B cell (primary cell): ENCODE data around the gene MUC13. TPM values are rescaled to one million over a fixed set of nuclear protein-coding genes. Genes with fewer than 3 reads are reported as not detected.

Experiments
- ATAC-seq: fragments of 200-7000 bp; cut with Tn5 transposase; one replicate; pipeline ENCODE4 v1.10.0; 2021; ENCODE audit warnings: low read depth, mild to moderate bottlenecking, moderate number of reproducible peaks, moderate library complexity
- CTCF ChIA-PET: fragments of 350-600 bp; sonication (Branson Sonifier 250); formaldehyde crosslinking; loops from one replicate; lab custom pipeline; 2021; ENCODE audit warnings: antibody characterized with exemption, inconsistent platforms; lab: Charles Lee
- POLR2A ChIA-PET: fragments of 350-600 bp; sonication (Branson Sonifier 250); formaldehyde crosslinking; loops from one replicate; lab custom pipeline; 2021; ENCODE audit warnings: antibody characterized with exemption; lab: Charles Lee
- DNase-seq: peaks from one replicate; pipeline ENCODE4 v3.0.0; 2013
- H2AFZ ChIP-seq: 2 replicates; pipeline ENCODE4 v1.6.1; 2012; ENCODE audit warnings: mild to moderate bottlenecking, low read depth, low read length; ENCODE audit not compliant: insufficient read depth, poor library complexity, severe bottlenecking
- H3K27ac ChIP-seq, 2 donors: 1 replicate in 1 of 2; 2 replicates in 1 of 2; pipeline ENCODE4 v1.5.1; 2012 to 2013; ENCODE audit warnings: low read length in 2 of 2, mild to moderate bottlenecking in 2 of 2, moderate library complexity in 1 of 2
- H3K27me3 ChIP-seq, 4 experiments: fragments of 200-600 bp in 1 of 4; sonication (generic) in 1 of 4; replicated peaks in 1 of 4; 1 replicate in 2 of 4; 2 replicates in 2 of 4; pipeline versions ENCODE4 v1.6.1 to v1.7.0; 2013 to 2016; ENCODE audit warnings: low read length in 3 of 4, mild to moderate bottlenecking in 2 of 4, mixed read lengths in 1 of 4, moderate library complexity in 1 of 4; ENCODE audit not compliant: insufficient read depth in 4 of 4, control insufficient read depth in 3 of 4; ENCODE audit errors: control extremely low read depth in 1 of 4
- H3K36me3 ChIP-seq, 2 experiments: replicated peaks in 1 of 2; 1 replicate in 1 of 2; 2 replicates in 1 of 2; pipeline versions ENCODE4 v1.6.1 to v1.7.1; 2013; ENCODE audit warnings: low read length in 1 of 2; ENCODE audit not compliant: insufficient read depth in 2 of 2, control insufficient read depth in 1 of 2; ENCODE audit errors: control extremely low read depth in 1 of 2, extremely low read depth in 1 of 2
- H3K4me1 ChIP-seq, 2 donors: fragments of 200-600 bp in 1 of 2; sonication (generic) in 1 of 2; 1 replicate in 1 of 2; 2 replicates in 1 of 2; pipeline versions ENCODE4 v1.5.1 to v1.6.1; 2013 to 2017; ENCODE audit warnings: low read length in 2 of 2; ENCODE audit not compliant: control insufficient read depth in 2 of 2, insufficient read depth in 2 of 2
- H3K4me2 ChIP-seq: replicated peaks from 2 replicates; pipeline ENCODE3; 2012; ENCODE audit warnings: mild to moderate bottlenecking, low read depth, low read length; ENCODE audit not compliant: poor library complexity, severe bottlenecking
- H3K4me3 ChIP-seq, 5 experiments: fragments of 200-600 bp in 1 of 5; sonication (generic) in 1 of 5; 1 replicate in 3 of 5; 2 replicates in 2 of 5; pipeline versions ENCODE4 v1.5.1 to v1.7.0; 2011 to 2016; ENCODE audit warnings: low read length in 4 of 5, mild to moderate bottlenecking in 4 of 5, low read depth in 2 of 5, control low read depth in 1 of 5, moderate library complexity in 1 of 5; ENCODE audit not compliant: insufficient read depth in 1 of 5; ENCODE audit errors: control extremely low read depth in 1 of 5, extremely low read depth in 1 of 5
- H3K79me2 ChIP-seq: fragments of 200-600 bp; sonication (generic); one replicate; pipeline ENCODE4 v1.6.0; 2016; ENCODE audit warnings: low read length; ENCODE audit not compliant: control insufficient read depth, insufficient read depth
- H3K9ac ChIP-seq: fragments of 200-600 bp; sonication (generic); 2 replicates; pipeline ENCODE4 v1.6.1; 2017; ENCODE audit warnings: mild to moderate bottlenecking, low read length, moderate library complexity
- H3K9me3 ChIP-seq, 3 donors: one replicate each; pipeline versions ENCODE4 v1.6.1 to v1.7.1; 2013; ENCODE audit warnings: low read length in 2 of 3; ENCODE audit not compliant: control insufficient read depth in 2 of 3, insufficient read depth in 1 of 3; ENCODE audit errors: control extremely low read depth in 1 of 3
- H4K20me1 ChIP-seq: 2 replicates; pipeline ENCODE4 v1.6.0; 2012; ENCODE audit warnings: mild to moderate bottlenecking, low read length; ENCODE audit not compliant: insufficient read depth, control insufficient read depth, poor library complexity, severe bottlenecking
- H3K27ac Mint-ChIP-seq: one replicate; pipeline ENCODE4 v1.8.0; 2021; ENCODE audit warnings: mixed read lengths
- H3K27me3 Mint-ChIP-seq: one replicate; pipeline ENCODE4 v1.8.0; 2021; ENCODE audit warnings: mixed read lengths
- H3K4me1 Mint-ChIP-seq: one replicate; pipeline ENCODE4 v1.8.0; 2021; ENCODE audit warnings: mixed read lengths
- H3K4me3 Mint-ChIP-seq: one replicate; pipeline ENCODE4 v1.8.0; 2021; ENCODE audit warnings: mixed read lengths
- H3K9me3 Mint-ChIP-seq: one replicate; pipeline ENCODE4 v1.8.0; 2022; ENCODE audit warnings: mixed read lengths; ENCODE audit not compliant: insufficient read depth
- CTCF ChIP-seq: fragments of 200-600 bp; IDR thresholded peaks from one replicate; pipeline ENCODE4 v1.8.0; 2022; ENCODE audit warnings: antibody characterized with exemption, mild to moderate bottlenecking
- EZH2 ChIP-seq: IDR thresholded peaks from 2 replicates; pipeline ENCODE4 v1.6.1; 2012; ENCODE audit warnings: borderline replicate concordance, low read depth, mild to moderate bottlenecking, moderate library complexity, low read length; ENCODE audit not compliant: insufficient read depth, poor library complexity, severe bottlenecking
- WGBS: methylation state at CpG from one replicate; pipeline ENCODE4 v1.1.5; 2013; ENCODE audit warnings: missing lambda C conversion rate; ENCODE audit not compliant: insufficient coverage; 5-methylcytosine and 5-hydroxymethylcytosine counted together
- intact Hi-C: fragments of 100-400 bp; cut with micrococcal nuclease; formaldehyde crosslinking; loops from one replicate; pipeline ENCODE4 v1.10.0; 2022
- polyA plus RNA-seq: library from polyadenylated mRNA; depleted of rRNA; stranded (reverse); fragments of >200 nt; gene quantifications from 2 replicates; pipeline ENCODE4 v1.2.3, GENCODE V29; 2012
- total RNA-seq, 2 donors: library from RNA; stranded (reverse); fragments of 120-200 nt in 1 of 2; gene quantifications; 1 replicate in 1 of 2; 2 replicates in 1 of 2; pipeline versions ENCODE4 v1.2.3 to v1.2.4, GENCODE V29; 2013 to 2022

Gene MUC13
- total and polyA plus RNA-seq, 2 donors (not counting 1 experiment from before 2014, with no cell fraction given), result not detected

GRCh38 chr3:124881976-124882697 is 52.4 kb downstream of the MUC13 start:
- no peak overlapping the region for H3K9ac ChIP-seq
- no peaks in the 10 kb centered on the region for H3K36me3 ChIP-seq
- H3K27me3 ChIP-seq, result peaks cover 0 to 30% (median 10%) of the 10 kb centered on the region in 4 experiments
- no peak overlapping the region for H3K27ac ChIP-seq
- intact Hi-C loops, result no loop called here
- H3K4me2 ChIP-seq, result no peak overlapping the region
- no peak for TF ChIP-seq CTCF
- TF ChIP-seq EZH2, result no peak
- DNase-seq (no peak), ATAC-seq (no peak)
- 97% methylated on average over 8 of the region's 11 CpGs for WGBS
- peaks cover 4% of the 10 kb centered on the region for H3K4me1 Mint-ChIP-seq
- H3K9me3 Mint-ChIP-seq, result no peaks in the 10 kb centered on the region
- H3K27ac Mint-ChIP-seq, result no peak overlapping the region
- no peaks in the 10 kb centered on the region for H4K20me1 ChIP-seq
- H2AFZ ChIP-seq, result no peak overlapping the region
- peaks cover 5 to 6% of the 10 kb centered on the region in 2 donors for H3K4me1 ChIP-seq
- no peaks in the 10 kb centered on the region for H3K9me3 ChIP-seq
- ChIA-PET CTCF (interaction anchor here (1.4 kb wide), 1 partner anchor 121 kb away, joined by 3 read pairs; no protein-coding TSS in a partner anchor), POLR2A (no interaction called here)
- peaks cover 52% of the 10 kb centered on the region for H3K27me3 Mint-ChIP-seq
- no peaks in the 10 kb centered on the region for H3K79me2 ChIP-seq
- no peak overlapping the region for H3K4me3 ChIP-seq
- H3K4me3 Mint-ChIP-seq, result no peak overlapping the region

- H3K9me3 Mint-ChIP-seq, result no peaks in the 10 kb centered on the region
- intact Hi-C loops, result no loop called here
- TF ChIP-seq EZH2 (no peak), CTCF (no peak)
- H3K4me1 Mint-ChIP-seq, result no peaks in the 10 kb centered on the region
- ATAC-seq (no peak), DNase-seq (no peak)
- H3K4me2 ChIP-seq, result no peak overlapping the region
- H3K4me3 ChIP-seq, result no peak overlapping the region
- peaks cover 50% of the 10 kb centered on the region for H3K27me3 Mint-ChIP-seq
- H3K4me3 Mint-ChIP-seq, result no peak overlapping the region
- H3K9me3 ChIP-seq, result no peaks in the 10 kb centered on the region
- H3K27ac Mint-ChIP-seq, result no peak overlapping the region
- POLR2A ChIA-PET, result no interaction called here
- no peaks in the 10 kb centered on the region for H3K79me2 ChIP-seq
- H3K4me1 ChIP-seq, result no peaks in the 10 kb centered on the region
- H3K9ac ChIP-seq, result no peak overlapping the region
- H3K27ac ChIP-seq, result no peak overlapping the region
- no peaks in the 10 kb centered on the region for H4K20me1 ChIP-seq
- no peak overlapping the region for H2AFZ ChIP-seq
- CTCF ChIA-PET, result no interaction called here
- no peaks in the 10 kb centered on the region for H3K36me3 ChIP-seq
- peaks cover 0 to 15% (median 4%) of the 10 kb centered on the region in 4 experiments for H3K27me3 ChIP-seq
Measured at GRCh38 chr3:124879337-124879680, 55.2 kb downstream of the MUC13 start.
